ENCODE results near the gene FAF1. TPM values are rescaled to one million over a fixed set of nuclear protein-coding genes. Genes with fewer than 3 reads are reported as not detected.

FAF1 gene
- total RNA-seq, 1 experiment from 2014 or later = 78.7 TPM

- Histone ChIP-seq H3K4me1 (no peaks in the 10 kb centered on the region), H3K36me3 (ENCODE audit: control insufficient read depth, insufficient read depth, low read length) (no peaks in the 10 kb centered on the region), H3K4me3 (ENCODE audit: low read depth, low read length) (no peak overlapping the region), H3K27me3 (replicated peaks; ENCODE audit: control insufficient read depth, insufficient read depth, low read length) (peaks cover 3% of the 10 kb centered on the region; the same call in 1 of the 2 replicates), H3K9me3 (no peaks in the 10 kb centered on the region)
- POLR2A ChIA-PET = no interaction called here
- TF ChIP-seq, protein P1, sequence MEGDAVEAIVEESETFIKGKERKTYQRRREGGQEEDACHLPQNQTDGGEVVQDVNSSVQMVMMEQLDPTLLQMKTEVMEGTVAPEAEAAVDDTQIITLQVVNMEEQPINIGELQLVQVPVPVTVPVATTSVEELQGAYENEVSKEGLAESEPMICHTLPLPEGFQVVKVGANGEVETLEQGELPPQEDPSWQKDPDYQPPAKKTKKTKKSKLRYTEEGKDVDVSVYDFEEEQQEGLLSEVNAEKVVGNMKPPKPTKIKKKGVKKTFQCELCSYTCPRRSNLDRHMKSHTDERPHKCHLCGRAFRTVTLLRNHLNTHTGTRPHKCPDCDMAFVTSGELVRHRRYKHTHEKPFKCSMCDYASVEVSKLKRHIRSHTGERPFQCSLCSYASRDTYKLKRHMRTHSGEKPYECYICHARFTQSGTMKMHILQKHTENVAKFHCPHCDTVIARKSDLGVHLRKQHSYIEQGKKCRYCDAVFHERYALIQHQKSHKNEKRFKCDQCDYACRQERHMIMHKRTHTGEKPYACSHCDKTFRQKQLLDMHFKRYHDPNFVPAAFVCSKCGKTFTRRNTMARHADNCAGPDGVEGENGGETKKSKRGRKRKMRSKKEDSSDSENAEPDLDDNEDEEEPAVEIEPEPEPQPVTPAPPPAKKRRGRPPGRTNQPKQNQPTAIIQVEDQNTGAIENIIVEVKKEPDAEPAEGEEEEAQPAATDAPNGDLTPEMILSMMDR (IDR thresholded peaks at IDR 0.05; ENCODE audit: insufficient read depth in 1 of 2, low read depth in 1 of 2, low read length in 1 of 2, severe bottlenecking in 1 of 2, unreplicated experiment in 1 of 2) = no peak
- H3K4me3 Mint-ChIP-seq (ENCODE audit: unreplicated experiment) = no peak overlapping the region
- H3K9me3 Mint-ChIP-seq (ENCODE audit: unreplicated experiment) = no peaks in the 10 kb centered on the region
- H3K4me1 Mint-ChIP-seq (ENCODE audit: low read depth, unreplicated experiment) = peaks cover 6% of the 10 kb centered on the region
- intact Hi-C loops (cut with micrococcal nuclease; ENCODE audit: unreplicated experiment) = loop anchor here (10.0 kb wide), 1 partner anchor 119 kb away; no protein-coding TSS in a partner anchor
- no peak overlapping the region for H3K27ac Mint-ChIP-seq (ENCODE audit: unreplicated experiment)
- peaks cover 28% of the 10 kb centered on the region for H3K27me3 Mint-ChIP-seq (ENCODE audit: insufficient read depth, unreplicated experiment)
- CTCF ChIA-PET = no interaction called here
- DNase-seq = no peak
- BruUV-seq (replicated peaks) = no TSS peak
- H3K36me3 Mint-ChIP-seq (ENCODE audit: insufficient read depth, unreplicated experiment) = peaks cover 20% of the 10 kb centered on the region
These were observed 534.5 kb downstream of the FAF1 start for GRCh38 chr1:50425376-50426107.

GRCh38 chr1:50424884-50425375, 535.1 kb downstream of the FAF1 start:
- DNase-seq = no peak
- BruUV-seq (replicated peaks) = no TSS peak
- no peaks in the 10 kb centered on the region for H3K9me3 ChIP-seq
- H3K4me1 Mint-ChIP-seq (ENCODE audit: low read depth, unreplicated experiment) = peaks cover 6% of the 10 kb centered on the region
- peaks cover 27% of the 10 kb centered on the region for H3K27me3 Mint-ChIP-seq (ENCODE audit: insufficient read depth, unreplicated experiment)
- no peak overlapping the region for H3K4me3 ChIP-seq (ENCODE audit: low read depth, low read length)
- H3K27me3 ChIP-seq (replicated peaks; ENCODE audit: control insufficient read depth, insufficient read depth, low read length) = peaks cover 3% of the 10 kb centered on the region; the same call in 1 of the 2 replicates
- peaks cover 22% of the 10 kb centered on the region for H3K36me3 Mint-ChIP-seq (ENCODE audit: insufficient read depth, unreplicated experiment)
- no peak overlapping the region for H3K27ac Mint-ChIP-seq (ENCODE audit: unreplicated experiment)
- no peaks in the 10 kb centered on the region for H3K9me3 Mint-ChIP-seq (ENCODE audit: unreplicated experiment)
- intact Hi-C loops (cut with micrococcal nuclease; ENCODE audit: unreplicated experiment) = loop anchor here (10.0 kb wide), 1 partner anchor 120 kb away; no protein-coding TSS in a partner anchor
- H3K36me3 ChIP-seq (ENCODE audit: control insufficient read depth, insufficient read depth, low read length) = no peaks in the 10 kb centered on the region
- H3K4me3 Mint-ChIP-seq (ENCODE audit: unreplicated experiment) = peak overlapping the region; percentile 72
- POLR2A ChIA-PET = no interaction called here
- CTCF ChIA-PET = no interaction called here
- TF ChIP-seq, protein P1 (IDR thresholded peaks at IDR 0.05; ENCODE audit: insufficient read depth in 1 of 2, low read depth in 1 of 2, low read length in 1 of 2, severe bottlenecking in 1 of 2, unreplicated experiment in 1 of 2) = no peak
- H3K4me1 ChIP-seq = no peaks in the 10 kb centered on the region

- TF ChIP-seq, protein P1 (IDR thresholded peaks at IDR 0.05; ENCODE audit: insufficient read depth in 1 of 2, low read depth in 1 of 2, low read length in 1 of 2, severe bottlenecking in 1 of 2, unreplicated experiment in 1 of 2) = no peak
- Mint-ChIP-seq H3K9me3 (ENCODE audit: unreplicated experiment) (no peaks in the 10 kb centered on the region), H3K4me3 (ENCODE audit: unreplicated experiment) (peak overlapping the region; percentile 72), H3K27ac (ENCODE audit: unreplicated experiment) (no peak overlapping the region), H3K4me1 (ENCODE audit: low read depth, unreplicated experiment) (peaks cover 6% of the 10 kb centered on the region), H3K27me3 (ENCODE audit: insufficient read depth, unreplicated experiment) (peaks cover 26% of the 10 kb centered on the region), H3K36me3 (ENCODE audit: insufficient read depth, unreplicated experiment) (peaks cover 22% of the 10 kb centered on the region)
- POLR2A ChIA-PET = interaction anchor here (0.6 kb wide), 1 partner anchor 32 kb away, joined by 3 read pairs; no protein-coding TSS in a partner anchor
- DNase-seq = no peak
- CTCF ChIA-PET = interaction anchor here (0.7 kb wide), 1 partner anchor 145 kb away, joined by 3 read pairs; no protein-coding TSS in a partner anchor
- no TSS peak for BruUV-seq (replicated peaks)
- intact Hi-C loops (cut with micrococcal nuclease; ENCODE audit: unreplicated experiment) = loop anchor here (10.0 kb wide), 1 partner anchor 121 kb away; no protein-coding TSS in a partner anchor
- peak overlapping the region; percentile 53 for H3K4me3 ChIP-seq (ENCODE audit: low read depth, low read length)
- H3K27me3 ChIP-seq (replicated peaks; ENCODE audit: control insufficient read depth, insufficient read depth, low read length) = peaks cover 3% of the 10 kb centered on the region; the same call in 1 of the 2 replicates
- H3K4me1 ChIP-seq = no peaks in the 10 kb centered on the region
- no peaks in the 10 kb centered on the region for H3K36me3 ChIP-seq (ENCODE audit: control insufficient read depth, insufficient read depth, low read length)
- H3K9me3 ChIP-seq = no peaks in the 10 kb centered on the region
These were observed 535.8 kb downstream of the FAF1 start for GRCh38 chr1:50424045-50424883.
